DND-41 (cell line): ENCODE measurements around the gene OPTN.

Experiments
- EZH2 ChIP-seq: IDR thresholded peaks from 3 replicates; pipeline ENCODE4 v1.6.1; 2012; ENCODE audit warnings: borderline replicate concordance, low read depth, mild to moderate bottlenecking, moderate library complexity, low read length, inconsistent platforms; ENCODE audit not compliant: severe bottlenecking
- TF ChIP-seq, protein P1 (sequence below): IDR thresholded peaks from 2 replicates; pipeline ENCODE4 v1.5.1; 2012; ENCODE audit warnings: borderline replicate concordance, low read length, moderate library complexity, mild to moderate bottlenecking; ENCODE audit not compliant: poor library complexity, severe bottlenecking; ENCODE audit errors: extremely low read depth

DNA sequence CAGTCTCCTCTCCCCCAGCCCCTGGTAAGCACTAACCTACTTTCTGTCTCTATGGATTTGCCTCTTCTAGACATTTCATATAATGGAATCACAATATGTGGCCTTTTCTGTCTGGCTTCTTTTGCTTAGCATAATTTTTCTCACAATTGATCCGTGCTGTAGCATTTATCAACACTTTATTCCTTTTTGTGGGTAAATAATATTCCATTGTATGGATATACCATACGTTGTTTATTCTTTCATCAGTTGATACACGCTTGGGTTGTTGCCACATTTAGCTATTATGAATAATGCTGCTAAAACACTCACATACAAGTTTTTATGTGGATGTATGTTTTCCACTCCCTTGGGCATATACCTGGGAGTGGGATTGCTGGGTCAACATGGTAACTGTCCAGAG is 87.2 kb downstream of the OPTN start:
- TF ChIP-seq, protein P1, sequence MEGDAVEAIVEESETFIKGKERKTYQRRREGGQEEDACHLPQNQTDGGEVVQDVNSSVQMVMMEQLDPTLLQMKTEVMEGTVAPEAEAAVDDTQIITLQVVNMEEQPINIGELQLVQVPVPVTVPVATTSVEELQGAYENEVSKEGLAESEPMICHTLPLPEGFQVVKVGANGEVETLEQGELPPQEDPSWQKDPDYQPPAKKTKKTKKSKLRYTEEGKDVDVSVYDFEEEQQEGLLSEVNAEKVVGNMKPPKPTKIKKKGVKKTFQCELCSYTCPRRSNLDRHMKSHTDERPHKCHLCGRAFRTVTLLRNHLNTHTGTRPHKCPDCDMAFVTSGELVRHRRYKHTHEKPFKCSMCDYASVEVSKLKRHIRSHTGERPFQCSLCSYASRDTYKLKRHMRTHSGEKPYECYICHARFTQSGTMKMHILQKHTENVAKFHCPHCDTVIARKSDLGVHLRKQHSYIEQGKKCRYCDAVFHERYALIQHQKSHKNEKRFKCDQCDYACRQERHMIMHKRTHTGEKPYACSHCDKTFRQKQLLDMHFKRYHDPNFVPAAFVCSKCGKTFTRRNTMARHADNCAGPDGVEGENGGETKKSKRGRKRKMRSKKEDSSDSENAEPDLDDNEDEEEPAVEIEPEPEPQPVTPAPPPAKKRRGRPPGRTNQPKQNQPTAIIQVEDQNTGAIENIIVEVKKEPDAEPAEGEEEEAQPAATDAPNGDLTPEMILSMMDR, result no peak
- no peak for TF ChIP-seq EZH2
